HCT116 (cell line): ENCODE results near the gene DENND1A. TPM values are rescaled to one million over a fixed set of nuclear protein-coding genes. Genes with fewer than 3 reads are reported as not detected.

ENCODE experiments used
- ATAC-seq: fragments of 200-7000 bp; cut with Tn5 transposase; 2 replicates; pipeline ENCODE4 v1.9.1; 2020; ENCODE audit warnings: mild to moderate bottlenecking, moderate library complexity
- BruUV-seq: library from RNA; stranded (reverse); fragments of 400-500 nt; replicated peaks from 2 replicates; lab custom pipeline; 2021; lab: Mats Ljungman, UMichigan
- CTCF ChIA-PET: fragments of 300-600 bp; sonication (Branson Sonifier 250); formaldehyde crosslinking; loops from one replicate; lab custom pipeline; 2021; ENCODE audit warnings: antibody characterized with exemption; lab: Charles Lee
- POLR2A ChIA-PET: fragments of 300-600, 350-600 bp; sonication (Branson Sonifier 250); formaldehyde crosslinking; loops from one replicate; lab custom pipeline; 2021; ENCODE audit warnings: antibody characterized with exemption; lab: Charles Lee
- RAD21 ChIA-PET, 2 experiments: fragments of 300-600 bp; sonication (Branson Sonifier 250); formaldehyde crosslinking; loops; one replicate each; lab custom pipeline; 2023; ENCODE audit warnings: low total read pairs in 2 of 2; ENCODE audit not compliant: uncharacterized antibody in 2 of 2, unreplicated experiment in 2 of 2, low non-redundant PET in 1 of 2; lab: Charles Lee
- DNase-seq: peaks from one replicate; pipeline ENCODE4 v3.0.0-alpha.2; 2010; ENCODE audit warnings: low read depth, low spot score
- H2AFZ ChIP-seq: fragments of 200-600 bp; shearing (Covaris generic), sonication (generic); 2 replicates; pipeline ENCODE4 v1.6.1; 2017; ENCODE audit warnings: low read depth, mixed run types, mixed read lengths, antibody characterized with exemption, low read length; ENCODE audit not compliant: poor library complexity, severe bottlenecking
- H3K27ac ChIP-seq: 2 replicates; pipeline ENCODE4 v1.5.1; 2012; ENCODE audit warnings: low read depth, low read length
- H3K27me3 ChIP-seq: fragments of 200-600 bp; sonication (generic); 2 replicates; pipeline ENCODE4 v1.6.1; 2016; ENCODE audit warnings: mixed run types, low read length, mixed read lengths; ENCODE audit not compliant: insufficient read depth
- H3K36me3 ChIP-seq, 2 experiments: fragments of 200-500 bp in 1 of 2; fragments of 200-600 bp in 1 of 2; sonication (Bioruptor generic) in 1 of 2; sonication (generic) in 1 of 2; 2 replicates each; pipeline versions ENCODE4 v1.5.1 to v1.6.1; 2014 to 2016; ENCODE audit warnings: low read length in 2 of 2, inconsistent platforms in 1 of 2, mixed read lengths in 1 of 2, mixed run types in 1 of 2; ENCODE audit not compliant: insufficient read depth in 2 of 2, control insufficient read depth in 1 of 2
- H3K4me1 ChIP-seq, 2 experiments: fragments of 200-600 bp in 1 of 2; sonication (generic) in 1 of 2; 2 replicates each; pipeline versions ENCODE4 v1.5.1 to v1.6.1; 2012 to 2017; ENCODE audit warnings: low read length in 2 of 2, inconsistent platforms in 1 of 2, mild to moderate bottlenecking in 1 of 2, mixed read lengths in 1 of 2, mixed run types in 1 of 2, moderate library complexity in 1 of 2; ENCODE audit not compliant: insufficient read depth in 2 of 2, control insufficient read depth in 1 of 2
- H3K4me2 ChIP-seq: fragments of 200-600 bp; sonication (generic); 2 replicates; pipeline ENCODE4 v1.6.1; 2017; ENCODE audit warnings: mixed run types, low read length, mixed read lengths
- H3K4me3 ChIP-seq, 2 experiments: fragments of 200-600 bp in 1 of 2; sonication (generic) in 1 of 2; replicated peaks in 1 of 2; 2 replicates each; pipeline ENCODE4 v1.5.1; 2011 to 2016; ENCODE audit warnings: low read length in 2 of 2, control low read depth in 1 of 2, low read depth in 1 of 2, mild to moderate bottlenecking in 1 of 2, mixed read lengths in 1 of 2, mixed run types in 1 of 2
- H3K79me2 ChIP-seq: fragments of 200-600 bp; sonication (generic); 2 replicates; pipeline ENCODE4 v1.6.1; 2017; ENCODE audit warnings: mild to moderate bottlenecking, mixed run types, low read length, moderate library complexity, mixed read lengths; ENCODE audit not compliant: insufficient read depth
- H3K9ac ChIP-seq: fragments of 200-600 bp; sonication (generic); 2 replicates; pipeline ENCODE4 v1.6.1; 2016; ENCODE audit warnings: low read length, mixed read lengths
- H3K9me2 ChIP-seq: fragments of 200-600 bp; sonication (generic), shearing (Covaris generic); 2 replicates; pipeline ENCODE4 v1.6.1; 2017; ENCODE audit warnings: mixed run types, mild to moderate bottlenecking, moderate library complexity; ENCODE audit not compliant: insufficient read depth
- H3K9me3 ChIP-seq, 2 experiments: fragments of 200-500 bp in 1 of 2; fragments of 200-600 bp in 1 of 2; sonication (Bioruptor generic) in 1 of 2; sonication (generic) in 1 of 2; 2 replicates each; pipeline ENCODE4 v1.6.1; 2014 to 2017; ENCODE audit warnings: low read length in 2 of 2, mixed read lengths in 2 of 2, inconsistent platforms in 1 of 2, low read depth in 1 of 2, mild to moderate bottlenecking in 1 of 2, mixed run types in 1 of 2, moderate library complexity in 1 of 2; ENCODE audit not compliant: control insufficient read depth in 1 of 2, insufficient read depth in 1 of 2
- H4K20me1 ChIP-seq: fragments of 200-600 bp; sonication (generic), shearing (Covaris generic); 2 replicates; pipeline ENCODE4 v1.6.1; 2017; ENCODE audit warnings: mixed run types, mild to moderate bottlenecking, moderate library complexity; ENCODE audit not compliant: insufficient read depth
- CBX3 ChIP-seq: IDR thresholded peaks from 2 replicates; pipeline ENCODE4 v1.6.1; 2012; ENCODE audit warnings: low read depth
- CEBPB ChIP-seq: IDR thresholded peaks from 2 replicates; pipeline ENCODE4 v1.6.1; 2012; ENCODE audit warnings: low read depth
- EGR1 ChIP-seq: IDR thresholded peaks from 2 replicates; pipeline ENCODE4 v1.6.1; 2012; ENCODE audit warnings: low read depth
- ELF1 ChIP-seq: IDR thresholded peaks from 2 replicates; pipeline ENCODE4 v1.6.1; 2012; ENCODE audit warnings: low read depth, borderline replicate concordance
- FOSL1 ChIP-seq: IDR thresholded peaks from 2 replicates; pipeline ENCODE4 v1.6.1; 2012; ENCODE audit warnings: low read depth
- JUND ChIP-seq: IDR thresholded peaks from 2 replicates; pipeline ENCODE4 v1.6.1; 2012
- RAD21 ChIP-seq: IDR thresholded peaks from 2 replicates; pipeline ENCODE4 v1.6.1; 2012; ENCODE audit warnings: low read depth, mild to moderate bottlenecking
- REST ChIP-seq: IDR thresholded peaks from 2 replicates; pipeline ENCODE4 v1.6.1; 2012; ENCODE audit warnings: low read depth
- SP1 ChIP-seq: IDR thresholded peaks from 2 replicates; pipeline ENCODE4 v1.6.1; 2012; ENCODE audit warnings: low read depth
- TCF7L2 ChIP-seq: IDR thresholded peaks from 2 replicates; pipeline ENCODE4 v1.7.0; 2011; ENCODE audit warnings: borderline replicate concordance, inconsistent platforms; ENCODE audit not compliant: insufficient read depth, insufficient read length; ENCODE audit errors: extremely low read depth
- ZNF274 ChIP-seq: fragments of 200-500 bp; sonication (Bioruptor generic); IDR thresholded peaks from 2 replicates; pipeline ENCODE4 v1.6.1; 2014; ENCODE audit warnings: mild to moderate bottlenecking, low read depth, low read length, inconsistent platforms
- intact Hi-C: fragments of 100-400 bp; cut with micrococcal nuclease; formaldehyde crosslinking; loops from 2 replicates; pipeline ENCODE4 v1.10.0; 2022
- total RNA-seq: library from RNA; stranded (reverse); gene quantifications from one replicate; pipeline ENCODE4 v1.2.1, GENCODE V29; 2021; ENCODE audit not compliant: unreplicated experiment
- TF ChIP-seq, protein P1 (sequence below), 3 experiments: fragments of 200-600 bp in 1 of 3; sonication (generic) in 1 of 3; IDR thresholded peaks in 2 of 3; conservative IDR thresholded peaks in 1 of 3; 2 replicates each; pipeline ENCODE4 v1.5.1; 2012 to 2017; ENCODE audit warnings: low read depth in 2 of 3, low read length in 2 of 3, antibody characterized with exemption in 1 of 3, borderline replicate concordance in 1 of 3, control low read depth in 1 of 3, mild to moderate bottlenecking in 1 of 3, mixed read lengths in 1 of 3, mixed run types in 1 of 3, moderate library complexity in 1 of 3; ENCODE audit not compliant: insufficient read depth in 1 of 3
- TF ChIP-seq, protein P2 (sequence below): IDR thresholded peaks from 2 replicates; pipeline ENCODE4 v1.6.1; 2012
- TF ChIP-seq, protein P3 (sequence below): IDR thresholded peaks from 2 replicates; pipeline ENCODE4 v1.6.1; 2012

DENND1A gene
- total RNA-seq, 1 experiment from 2014 or later: 33.0 TPM

GRCh38 chr9:123738648-123739047 is 191.3 kb downstream of the DENND1A start:
- ATAC-seq: no peak
- Histone ChIP-seq H3K9me2 (no peaks in the 10 kb centered on the region), H3K27me3 (no peaks in the 10 kb centered on the region)

GRCh38 chr9:123735376-123735775 is 194.6 kb downstream of the DENND1A start:
- DNase-seq (no peak), ATAC-seq (no peak)
- H3K9ac ChIP-seq: no peak overlapping the region
- H3K27ac ChIP-seq: no peak overlapping the region
- no peaks in the 10 kb centered on the region for H3K27me3 ChIP-seq
- no peak overlapping the region for H2AFZ ChIP-seq
- H3K4me3 ChIP-seq: no peak overlapping the region
- RAD21 ChIA-PET: no interaction called here
- no peaks in the 10 kb centered on the region for H3K36me3 ChIP-seq
- CTCF ChIA-PET: no interaction called here
- H4K20me1 ChIP-seq: no peaks in the 10 kb centered on the region
- no peaks in the 10 kb centered on the region for H3K79me2 ChIP-seq
- H3K4me2 ChIP-seq: no peak overlapping the region
- no peaks in the 10 kb centered on the region; a peak in 1 of 4 replicates for H3K4me1 ChIP-seq
- H3K9me3 ChIP-seq: no peaks in the 10 kb centered on the region
- intact Hi-C loops: no loop called here
- no peak for TF ChIP-seq CEBPB
- TF ChIP-seq FOSL1: no peak
- TF ChIP-seq TCF7L2: no peak
- TF ChIP-seq ELF1: no peak
- no peak for TF ChIP-seq SP1
- no peak for TF ChIP-seq CBX3
- TF ChIP-seq RAD21: no peak
- no peak for TF ChIP-seq ZNF274
- TF ChIP-seq REST: no peak
- TF ChIP-seq, protein P1, sequence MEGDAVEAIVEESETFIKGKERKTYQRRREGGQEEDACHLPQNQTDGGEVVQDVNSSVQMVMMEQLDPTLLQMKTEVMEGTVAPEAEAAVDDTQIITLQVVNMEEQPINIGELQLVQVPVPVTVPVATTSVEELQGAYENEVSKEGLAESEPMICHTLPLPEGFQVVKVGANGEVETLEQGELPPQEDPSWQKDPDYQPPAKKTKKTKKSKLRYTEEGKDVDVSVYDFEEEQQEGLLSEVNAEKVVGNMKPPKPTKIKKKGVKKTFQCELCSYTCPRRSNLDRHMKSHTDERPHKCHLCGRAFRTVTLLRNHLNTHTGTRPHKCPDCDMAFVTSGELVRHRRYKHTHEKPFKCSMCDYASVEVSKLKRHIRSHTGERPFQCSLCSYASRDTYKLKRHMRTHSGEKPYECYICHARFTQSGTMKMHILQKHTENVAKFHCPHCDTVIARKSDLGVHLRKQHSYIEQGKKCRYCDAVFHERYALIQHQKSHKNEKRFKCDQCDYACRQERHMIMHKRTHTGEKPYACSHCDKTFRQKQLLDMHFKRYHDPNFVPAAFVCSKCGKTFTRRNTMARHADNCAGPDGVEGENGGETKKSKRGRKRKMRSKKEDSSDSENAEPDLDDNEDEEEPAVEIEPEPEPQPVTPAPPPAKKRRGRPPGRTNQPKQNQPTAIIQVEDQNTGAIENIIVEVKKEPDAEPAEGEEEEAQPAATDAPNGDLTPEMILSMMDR (IDR thresholded peaks at IDR 0.05 in 2 of 3, conservative IDR thresholded peaks at IDR 0.05 in 1 of 3; ENCODE audit: borderline replicate concordance in 1 of 3, insufficient read depth in 1 of 3, low read depth in 2 of 3, low read length in 2 of 3): no peak
- TF ChIP-seq, protein P2, sequence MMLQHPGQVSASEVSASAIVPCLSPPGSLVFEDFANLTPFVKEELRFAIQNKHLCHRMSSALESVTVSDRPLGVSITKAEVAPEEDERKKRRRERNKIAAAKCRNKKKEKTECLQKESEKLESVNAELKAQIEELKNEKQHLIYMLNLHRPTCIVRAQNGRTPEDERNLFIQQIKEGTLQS: no peak
- no peak for TF ChIP-seq EGR1
- no peak for TF ChIP-seq JUND
- TF ChIP-seq, protein P3, sequence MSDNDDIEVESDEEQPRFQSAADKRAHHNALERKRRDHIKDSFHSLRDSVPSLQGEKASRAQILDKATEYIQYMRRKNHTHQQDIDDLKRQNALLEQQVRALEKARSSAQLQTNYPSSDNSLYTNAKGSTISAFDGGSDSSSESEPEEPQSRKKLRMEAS: no peak
- POLR2A ChIA-PET: no interaction called here
- no peaks in the 10 kb centered on the region for H3K9me2 ChIP-seq
- BruUV-seq: no TSS peak

More at GRCh38 chr9:123738648-123739047, 191.3 kb downstream of the DENND1A start:
- Histone ChIP-seq H3K4me3 (no peak overlapping the region), H3K9me3 (no peaks in the 10 kb centered on the region), H3K79me2 (no peaks in the 10 kb centered on the region), H2AFZ (no peak overlapping the region), H3K4me1 (no peaks in the 10 kb centered on the region), H3K4me2 (no peak overlapping the region), H3K36me3 (no peaks in the 10 kb centered on the region), H3K9ac (no peak overlapping the region), H3K27ac (no peak overlapping the region), H4K20me1 (no peaks in the 10 kb centered on the region)
- TF ChIP-seq TCF7L2: no peak
- intact Hi-C loops: no loop called here
- CTCF ChIA-PET: no interaction called here
- RAD21 ChIA-PET: no interaction called here
- BruUV-seq: no TSS peak
- DNase-seq: no peak
- POLR2A ChIA-PET: no interaction called here
